ENCODE measurements around the gene NDUFA12.

Gene NDUFA12

DNA sequence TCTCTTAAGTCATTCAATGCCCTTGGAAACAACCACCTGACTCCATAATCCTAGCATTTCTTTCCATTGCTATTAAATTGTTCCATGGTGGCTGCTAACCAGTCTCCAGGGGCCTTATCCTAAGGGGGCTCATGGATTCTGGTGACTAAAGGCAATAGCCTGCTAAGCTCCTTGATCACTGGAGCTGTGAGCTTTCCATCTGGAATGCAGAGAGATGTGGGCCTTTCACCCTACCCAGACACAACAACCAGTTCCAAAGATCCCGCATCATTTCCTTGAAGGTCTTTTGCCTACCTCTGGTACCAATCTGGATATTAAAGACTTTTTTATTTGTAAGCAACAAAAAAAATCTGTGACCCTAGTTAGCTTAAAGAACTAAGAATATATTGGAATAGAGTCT lies 32.9 kb downstream of the NDUFA12 start:
- Mint-ChIP-seq H3K27ac (no peak overlapping the region), H3K9me3 (no peaks in the 10 kb centered on the region), H3K27me3 (no peaks in the 10 kb centered on the region), H3K4me3 (no peak overlapping the region), H3K4me1 (ENCODE audit: low read depth) (peaks cover 5% of the 10 kb centered on the region), H3K36me3 (ENCODE audit: low read depth) (peaks cover 43% of the 10 kb centered on the region)
- intact Hi-C loops (cut with micrococcal nuclease) = no loop called here

DNA sequence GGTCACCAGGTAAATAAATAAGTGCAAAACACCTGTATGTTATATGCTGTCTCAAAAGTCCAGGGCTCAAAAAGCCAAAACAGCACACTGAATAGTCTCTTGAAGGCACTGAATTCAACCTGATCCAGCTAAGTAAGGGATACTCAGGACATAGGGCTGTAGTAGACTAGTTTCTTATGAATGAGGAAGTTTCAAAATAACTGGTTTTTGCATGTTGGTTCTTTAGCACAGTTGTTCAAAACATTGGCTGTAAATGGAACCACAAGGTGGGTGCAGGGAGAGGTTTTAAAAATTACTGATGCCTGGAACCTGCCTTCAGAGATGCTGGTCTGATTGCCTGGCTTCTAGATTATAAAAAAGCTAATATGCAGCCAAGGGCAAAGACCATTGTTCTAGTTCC lies 34.1 kb downstream of the NDUFA12 start:
- Mint-ChIP-seq H3K4me1 (ENCODE audit: low read depth) (peaks cover 5% of the 10 kb centered on the region), H3K27me3 (no peaks in the 10 kb centered on the region), H3K36me3 (ENCODE audit: low read depth) (peaks cover 37% of the 10 kb centered on the region), H3K4me3 (no peak overlapping the region), H3K27ac (no peak overlapping the region), H3K9me3 (no peaks in the 10 kb centered on the region)
- intact Hi-C loops (cut with micrococcal nuclease) = no loop called here

DNA sequence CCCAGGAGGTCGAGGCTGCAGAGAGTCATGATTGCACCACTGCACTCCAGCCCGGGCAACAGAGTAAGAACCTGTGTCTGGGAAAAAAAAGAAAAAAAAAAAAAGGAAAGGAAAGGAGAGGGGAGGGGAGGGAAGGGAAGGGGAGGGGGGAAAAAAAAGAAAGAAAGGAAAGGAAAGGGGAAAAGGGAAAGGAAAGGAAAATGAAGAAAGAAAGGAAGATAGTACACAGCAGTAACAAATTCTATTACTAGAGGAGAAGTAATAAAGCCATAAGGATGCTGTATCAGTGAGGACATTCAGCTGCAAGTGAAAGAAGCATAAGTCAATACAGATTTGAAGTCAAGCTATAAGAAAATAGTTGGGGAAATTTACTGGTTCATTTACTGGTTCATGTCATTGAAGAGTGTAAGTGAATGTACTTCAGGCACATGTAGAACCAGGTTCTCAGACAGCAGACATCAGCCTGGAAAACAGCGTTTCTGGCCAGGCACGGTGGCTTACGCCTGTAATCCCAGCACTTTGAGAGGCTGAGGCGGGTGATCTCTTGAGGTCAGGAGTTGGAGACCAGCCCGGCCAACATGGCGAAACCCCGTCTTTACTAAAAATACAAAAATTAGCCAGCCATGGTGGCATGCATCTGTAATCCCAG lies 37.4 kb downstream of the NDUFA12 start:
- Mint-ChIP-seq H3K27me3 (no peaks in the 10 kb centered on the region), H3K4me3 (no peak overlapping the region), H3K4me1 (ENCODE audit: low read depth) (no peaks in the 10 kb centered on the region), H3K9me3 (no peaks in the 10 kb centered on the region), H3K36me3 (ENCODE audit: low read depth) (peaks cover 8% of the 10 kb centered on the region), H3K27ac (no peak overlapping the region)
- intact Hi-C loops (cut with micrococcal nuclease) = no loop called here

DNA sequence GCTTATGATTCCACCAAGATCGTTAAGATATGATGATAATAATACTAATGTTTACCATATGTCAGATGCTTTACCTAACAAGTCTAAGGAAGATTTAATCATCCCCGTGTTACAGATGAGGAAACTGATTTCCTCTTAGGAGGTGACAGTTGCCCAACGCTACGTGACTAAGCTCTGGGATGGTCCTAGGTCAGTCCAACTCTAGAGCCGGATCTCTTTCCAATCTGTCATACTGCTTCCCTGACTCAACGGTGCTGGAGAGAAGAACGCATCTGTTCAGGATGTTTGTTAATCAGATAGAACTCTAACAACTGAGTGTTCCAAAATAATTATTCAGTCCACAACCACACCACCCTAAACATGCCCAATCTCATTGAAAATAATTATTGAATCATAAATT lies 39.8 kb downstream of the NDUFA12 start:
- Mint-ChIP-seq H3K27ac (no peak overlapping the region), H3K4me3 (no peak overlapping the region), H3K36me3 (ENCODE audit: low read depth) (no peaks in the 10 kb centered on the region), H3K4me1 (ENCODE audit: low read depth) (no peaks in the 10 kb centered on the region), H3K27me3 (no peaks in the 10 kb centered on the region), H3K9me3 (no peaks in the 10 kb centered on the region)
- intact Hi-C loops (cut with micrococcal nuclease) = no loop called here

DNA sequence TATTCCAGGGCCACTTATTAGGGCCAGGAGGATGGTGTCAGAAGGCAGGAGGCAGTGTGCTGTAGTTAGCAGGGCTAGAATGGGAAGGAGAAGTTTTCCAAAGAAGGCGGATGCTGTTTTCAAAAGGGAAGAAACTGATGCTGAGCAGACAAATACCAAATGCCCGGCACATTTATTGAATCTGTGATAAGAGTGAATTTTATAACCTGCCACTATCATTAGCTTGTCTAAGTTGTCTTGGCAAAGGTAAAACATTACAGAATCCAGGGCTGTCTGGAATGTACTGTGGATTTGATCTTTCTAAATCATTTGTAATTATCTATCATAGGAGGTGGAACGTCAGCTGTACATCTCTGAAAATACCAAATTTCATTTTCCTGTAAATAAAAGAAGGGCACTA lies 40.8 kb downstream of the NDUFA12 start:
- no peak overlapping the region for H3K27ac Mint-ChIP-seq
- no peak overlapping the region for H3K4me3 Mint-ChIP-seq
- H3K36me3 Mint-ChIP-seq (ENCODE audit: low read depth) = no peaks in the 10 kb centered on the region
- H3K4me1 Mint-ChIP-seq (ENCODE audit: low read depth) = no peaks in the 10 kb centered on the region
- intact Hi-C loops (cut with micrococcal nuclease) = no loop called here
- no peaks in the 10 kb centered on the region for H3K9me3 Mint-ChIP-seq
- no peaks in the 10 kb centered on the region for H3K27me3 Mint-ChIP-seq

DNA sequence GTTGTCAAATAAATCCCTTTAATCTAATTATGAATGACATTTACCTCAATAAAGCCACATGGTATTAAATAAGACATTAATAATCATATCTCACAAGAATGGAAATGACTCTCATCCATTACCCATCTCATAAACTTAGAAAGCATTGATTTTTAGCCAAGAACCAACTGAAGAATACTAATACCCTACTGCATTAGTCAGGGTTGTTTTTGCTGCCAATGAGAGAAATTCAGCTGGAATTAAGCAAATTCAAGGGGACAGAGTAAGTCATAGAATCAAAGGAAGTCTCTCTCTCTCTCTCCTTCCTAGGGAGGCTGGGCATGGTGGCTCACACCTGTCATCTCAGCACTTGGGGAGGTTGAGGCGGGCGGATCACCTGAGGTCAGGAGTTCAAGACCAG lies 41.6 kb downstream of the NDUFA12 start:
- Mint-ChIP-seq H3K4me3 (no peak overlapping the region), H3K27me3 (no peaks in the 10 kb centered on the region), H3K9me3 (no peaks in the 10 kb centered on the region), H3K36me3 (ENCODE audit: low read depth) (no peaks in the 10 kb centered on the region), H3K4me1 (ENCODE audit: low read depth) (no peaks in the 10 kb centered on the region), H3K27ac (no peak overlapping the region)
- intact Hi-C loops (cut with micrococcal nuclease) = no loop called here

DNA sequence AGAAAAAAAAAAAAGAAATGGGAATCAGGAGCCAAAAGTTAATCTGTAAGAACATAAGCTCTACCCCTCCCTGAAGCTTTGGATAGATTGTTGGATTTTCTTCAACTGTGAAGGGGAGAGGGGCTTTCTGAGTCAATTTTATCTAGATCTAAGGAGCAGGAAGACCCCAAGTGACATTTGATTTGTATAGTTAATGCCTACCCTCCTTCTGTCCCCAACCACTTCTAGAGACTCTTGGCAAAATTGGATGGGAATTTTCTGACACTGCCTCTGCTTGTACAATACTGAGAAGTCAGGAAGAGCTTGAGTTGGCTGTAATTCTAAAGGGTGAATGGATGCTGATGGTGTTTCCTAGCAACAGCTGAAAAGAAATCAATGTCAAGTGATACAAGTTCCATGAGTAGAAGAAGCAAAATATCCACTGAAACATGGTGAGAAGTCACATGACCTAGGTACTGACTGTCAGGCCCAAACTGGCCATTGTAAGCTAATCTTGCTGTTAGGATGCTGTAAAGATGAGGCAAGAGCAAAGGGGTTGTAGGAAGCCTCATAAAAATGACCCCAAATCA lies 42.2 kb downstream of the NDUFA12 start:
- Mint-ChIP-seq H3K4me3 (no peak overlapping the region), H3K27ac (no peak overlapping the region)

DNA sequence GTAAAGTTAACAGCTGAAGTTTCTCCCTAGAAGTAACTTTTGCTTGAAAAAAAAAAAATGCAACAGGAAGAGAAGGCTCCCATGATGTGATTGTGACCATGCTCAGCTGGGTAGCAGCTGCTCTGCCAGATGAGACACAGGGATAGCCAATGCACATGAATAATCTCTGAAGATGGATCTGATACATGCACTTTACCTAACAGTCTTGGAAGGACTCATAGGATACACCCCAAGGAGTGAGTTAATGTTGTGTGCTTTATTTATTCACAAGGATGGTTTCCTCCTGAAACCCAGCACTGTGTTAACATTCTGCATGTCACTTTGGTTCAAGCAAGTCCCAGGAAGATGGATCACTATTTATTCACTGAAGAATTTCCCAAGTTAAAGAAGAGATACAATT lies 46.5 kb downstream of the NDUFA12 start:
- Mint-ChIP-seq H3K4me1 (ENCODE audit: low read depth) (peaks cover 12% of the 10 kb centered on the region), H3K4me3 (no peak overlapping the region), H3K9me3 (no peaks in the 10 kb centered on the region), H3K36me3 (ENCODE audit: low read depth) (no peaks in the 10 kb centered on the region), H3K27ac (no peak overlapping the region), H3K27me3 (no peaks in the 10 kb centered on the region)
- intact Hi-C loops (cut with micrococcal nuclease) = no loop called here

More for the DNA sequence above, 42.2 kb downstream of the NDUFA12 start:
- intact Hi-C loops (cut with micrococcal nuclease) = no loop called here
- H3K36me3 Mint-ChIP-seq (ENCODE audit: low read depth) = no peaks in the 10 kb centered on the region
- no peaks in the 10 kb centered on the region for H3K27me3 Mint-ChIP-seq
- no peaks in the 10 kb centered on the region for H3K9me3 Mint-ChIP-seq
- no peaks in the 10 kb centered on the region for H3K4me1 Mint-ChIP-seq (ENCODE audit: low read depth)

DNA sequence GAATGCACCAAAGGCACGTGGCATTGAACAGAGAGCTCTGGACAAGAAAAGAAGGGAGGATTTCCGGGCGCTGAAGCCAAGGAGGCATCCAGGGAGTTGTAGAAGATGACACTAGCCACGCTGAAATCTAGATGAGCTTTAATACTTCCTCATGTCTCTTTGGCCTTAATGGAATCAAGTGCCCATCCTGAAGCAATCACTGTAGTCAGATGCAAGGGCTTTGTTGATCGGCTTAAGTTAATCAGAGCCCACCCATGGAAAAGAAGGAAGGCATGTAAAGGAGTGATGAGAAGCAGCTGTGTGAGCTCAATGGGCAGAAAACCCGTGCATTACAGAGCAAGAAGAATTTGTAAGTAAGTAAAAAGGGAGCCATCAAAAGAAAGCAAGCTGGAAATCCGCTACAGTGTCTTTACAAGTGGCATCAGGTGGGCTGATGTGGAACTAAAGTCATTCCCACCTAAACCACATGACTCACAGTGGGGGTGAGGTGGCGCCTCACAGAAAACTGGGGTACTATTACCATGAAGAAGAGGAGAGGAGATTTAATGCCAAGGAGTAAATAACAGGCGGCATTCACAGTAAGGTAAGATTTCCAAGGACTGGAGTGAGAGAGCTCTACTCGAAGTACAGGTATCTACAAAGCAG lies 48.4 kb downstream of the NDUFA12 start:
- Mint-ChIP-seq H3K36me3 (ENCODE audit: low read depth) (no peaks in the 10 kb centered on the region), H3K9me3 (no peaks in the 10 kb centered on the region), H3K4me3 (no peak overlapping the region), H3K27ac (no peak overlapping the region), H3K27me3 (no peaks in the 10 kb centered on the region), H3K4me1 (ENCODE audit: low read depth) (peaks cover 12% of the 10 kb centered on the region)
- intact Hi-C loops (cut with micrococcal nuclease) = no loop called here

DNA sequence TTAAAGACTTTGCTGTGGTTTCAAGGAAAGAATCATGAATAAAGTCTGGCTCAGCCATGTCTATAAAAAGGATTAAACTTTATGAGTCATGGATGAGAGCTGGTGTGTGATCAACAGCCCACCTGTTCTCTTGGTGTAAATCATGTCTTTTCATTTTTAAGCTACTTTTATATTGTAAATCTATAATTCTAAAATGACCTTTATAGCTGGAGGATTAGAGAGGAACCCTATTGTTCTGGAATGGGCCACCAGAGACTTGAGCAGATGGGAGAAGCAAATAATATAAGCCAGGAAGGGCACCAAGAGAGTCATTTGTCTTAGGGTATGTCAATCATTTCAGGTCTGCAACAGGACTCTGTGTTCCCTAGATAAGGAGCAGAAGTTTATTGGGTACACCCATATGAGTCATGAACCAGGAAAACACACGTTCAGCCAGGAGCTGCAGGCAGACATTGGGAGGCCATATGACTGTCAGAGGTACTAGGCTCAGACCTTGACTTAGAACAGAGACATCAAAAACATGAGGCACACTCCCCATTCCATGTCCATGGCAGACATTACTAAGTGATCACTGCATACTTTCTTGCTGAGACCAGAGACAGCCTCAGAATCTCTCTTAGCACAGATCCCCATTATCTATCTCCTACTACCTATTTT lies 49.3 kb downstream of the NDUFA12 start:
- Mint-ChIP-seq H3K9me3 (no peaks in the 10 kb centered on the region), H3K4me3 (no peak overlapping the region), H3K27ac (no peak overlapping the region), H3K4me1 (ENCODE audit: low read depth) (peaks cover 12% of the 10 kb centered on the region), H3K36me3 (ENCODE audit: low read depth) (no peaks in the 10 kb centered on the region), H3K27me3 (no peaks in the 10 kb centered on the region)
- intact Hi-C loops (cut with micrococcal nuclease) = no loop called here

DNA sequence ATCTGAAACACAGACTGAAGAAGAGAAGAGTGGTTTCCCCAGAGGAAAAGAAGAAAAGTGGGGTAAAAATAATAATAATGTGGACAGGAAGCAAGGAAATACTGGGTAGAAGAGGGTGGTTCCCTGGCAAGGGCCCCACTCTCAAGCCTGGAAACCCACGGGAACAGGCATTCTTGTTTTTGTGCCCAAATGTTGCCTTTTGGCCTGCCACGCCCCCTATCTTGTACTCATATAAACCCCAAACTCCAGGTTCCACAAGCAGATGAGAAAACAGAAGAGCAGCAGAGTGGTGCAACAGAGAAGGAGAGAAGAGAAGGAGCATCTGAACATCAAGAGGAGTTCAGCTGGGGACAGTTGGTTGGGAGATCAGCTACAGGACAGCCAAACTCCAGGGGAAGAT lies 51.2 kb downstream of the NDUFA12 start:
- intact Hi-C loops (cut with micrococcal nuclease) = no loop called here
- H3K9me3 Mint-ChIP-seq = no peaks in the 10 kb centered on the region
- no peaks in the 10 kb centered on the region for H3K27me3 Mint-ChIP-seq
- peaks cover 12% of the 10 kb centered on the region for H3K4me1 Mint-ChIP-seq (ENCODE audit: low read depth)
- H3K27ac Mint-ChIP-seq = no peak overlapping the region
- H3K4me3 Mint-ChIP-seq = no peak overlapping the region
- H3K36me3 Mint-ChIP-seq (ENCODE audit: low read depth) = no peaks in the 10 kb centered on the region

DNA sequence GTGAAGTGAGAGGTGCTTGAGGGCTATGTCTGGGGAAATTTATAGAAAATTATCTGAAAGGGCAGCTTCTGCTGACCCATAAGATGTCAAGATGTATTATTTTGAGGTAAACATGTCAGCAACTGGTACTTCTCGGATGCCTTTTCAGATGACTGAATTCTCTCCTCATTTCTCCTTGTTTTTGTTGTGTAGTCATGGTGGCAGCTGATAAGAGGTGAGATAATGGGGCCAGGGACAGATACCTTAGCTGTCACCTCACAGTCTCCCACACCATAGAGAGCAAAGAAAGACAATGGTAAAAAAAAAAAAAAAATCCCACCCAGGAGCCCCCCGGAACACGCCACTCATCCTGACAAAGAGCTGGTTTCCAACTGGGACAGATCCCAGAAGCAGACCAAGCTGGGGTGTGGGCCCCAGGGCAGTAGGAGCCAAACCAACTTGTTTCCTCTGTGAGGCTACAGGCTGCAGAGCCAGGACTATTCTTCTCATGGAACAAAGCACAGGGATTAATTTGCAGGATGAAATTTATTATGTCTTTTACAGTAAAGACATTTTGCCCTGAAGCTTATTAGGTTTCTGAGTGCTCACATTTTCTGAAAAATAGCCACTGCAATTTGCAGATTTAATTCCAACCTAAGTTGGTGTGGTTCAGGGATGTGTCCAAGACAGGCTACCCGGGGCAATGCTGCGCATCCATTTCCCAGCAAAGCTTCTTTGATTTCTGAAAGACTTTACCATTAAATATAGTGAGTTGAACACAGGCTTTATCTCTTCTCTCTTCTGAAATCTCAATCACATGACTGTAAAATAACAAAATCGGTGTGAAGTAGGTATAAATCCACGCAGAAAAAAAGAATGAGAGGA lies 52.2 kb downstream of the NDUFA12 start:
- no peak overlapping the region for H3K4me3 Mint-ChIP-seq
- H3K9me3 Mint-ChIP-seq = no peaks in the 10 kb centered on the region
- H3K4me1 Mint-ChIP-seq (ENCODE audit: low read depth) = peaks cover 12% of the 10 kb centered on the region
- intact Hi-C loops (cut with micrococcal nuclease) = no loop called here
- no peak overlapping the region for H3K27ac Mint-ChIP-seq
- H3K27me3 Mint-ChIP-seq = no peaks in the 10 kb centered on the region
- H3K36me3 Mint-ChIP-seq (ENCODE audit: low read depth) = no peaks in the 10 kb centered on the region

DNA sequence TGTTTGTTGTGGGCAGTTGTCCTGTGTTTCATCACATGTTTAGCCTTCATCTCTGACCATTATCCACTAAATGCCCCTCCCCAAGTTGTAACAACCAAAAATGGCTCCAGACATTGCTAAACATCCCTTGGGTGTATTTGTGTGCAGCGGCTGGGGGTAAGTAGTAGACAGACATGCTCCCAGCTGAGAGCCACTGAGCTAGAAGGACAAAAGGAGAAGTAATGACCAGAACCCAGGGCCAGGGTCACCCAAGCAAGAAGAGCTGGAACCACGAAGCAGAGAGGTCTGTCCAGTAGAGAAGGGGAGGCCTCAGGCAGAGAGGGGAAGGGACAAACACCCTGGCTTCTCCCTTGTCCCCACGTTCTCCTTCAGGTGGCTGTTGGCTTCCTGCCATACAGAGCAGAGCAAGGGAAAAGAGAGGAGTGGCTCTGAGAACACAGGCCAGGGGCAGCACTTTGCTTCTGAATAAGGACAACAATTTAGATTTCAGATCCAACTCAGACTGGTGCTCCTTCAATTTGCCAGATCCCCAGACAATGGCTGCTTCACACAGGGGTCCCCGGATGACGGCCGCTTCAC lies 55.2 kb downstream of the NDUFA12 start:
- intact Hi-C loops (cut with micrococcal nuclease) = no loop called here
- Mint-ChIP-seq H3K4me1 (ENCODE audit: low read depth) (peaks cover 6% of the 10 kb centered on the region), H3K27me3 (no peaks in the 10 kb centered on the region), H3K27ac (no peak overlapping the region), H3K36me3 (ENCODE audit: low read depth) (no peaks in the 10 kb centered on the region), H3K4me3 (no peak overlapping the region), H3K9me3 (peaks cover 9% of the 10 kb centered on the region)
